Nucleus accumbens (tissue), 56 donors: ENCODE measurements around the gene LRRC8A.
A peak's percentile ranks its signal among the peaks of the same experiment; 100 is the strongest.

Experiments
- DNase-seq, 56 donors: peaks; one replicate each; lab custom pipeline; 2025; lab: John Stamatoyannopoulos, UW

Gene LRRC8A

DNA sequence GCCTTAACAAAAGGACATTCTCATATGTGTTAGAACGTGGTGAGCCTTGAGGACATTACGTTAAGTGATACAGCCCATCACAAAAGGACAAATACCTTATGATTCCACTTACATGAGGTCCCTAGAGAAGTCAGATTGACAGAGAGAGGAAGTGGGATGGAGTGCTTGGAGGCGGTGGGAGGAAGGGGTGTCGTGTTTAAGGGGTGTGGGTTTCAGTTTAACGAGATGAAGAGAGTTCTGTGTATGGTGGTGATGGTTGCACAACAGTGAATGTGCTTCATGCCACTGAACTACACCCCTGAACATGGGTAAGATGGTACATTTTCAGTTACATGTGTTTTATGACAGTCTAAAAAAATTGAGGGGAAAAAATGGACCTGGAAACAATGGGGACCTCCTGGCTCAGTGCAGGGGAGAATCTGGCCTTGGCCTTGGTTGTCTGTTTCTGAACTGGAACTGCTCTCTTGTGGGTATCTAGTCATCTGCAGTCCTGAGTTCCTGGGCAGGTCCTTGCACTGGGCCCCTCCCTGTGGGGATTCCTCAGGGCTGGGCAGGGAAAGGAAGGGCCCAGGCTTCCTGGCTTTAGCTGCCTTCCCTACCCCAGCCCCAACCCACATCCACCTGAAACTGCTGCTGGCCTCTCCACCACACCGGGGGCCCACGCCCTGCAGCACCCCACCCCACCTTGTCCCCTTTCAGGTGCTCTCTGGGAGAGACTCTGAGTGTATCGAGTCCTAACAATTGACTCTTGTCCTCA, 17.8 kb downstream of the LRRC8A start:
- no peak for DNase-seq

DNA sequence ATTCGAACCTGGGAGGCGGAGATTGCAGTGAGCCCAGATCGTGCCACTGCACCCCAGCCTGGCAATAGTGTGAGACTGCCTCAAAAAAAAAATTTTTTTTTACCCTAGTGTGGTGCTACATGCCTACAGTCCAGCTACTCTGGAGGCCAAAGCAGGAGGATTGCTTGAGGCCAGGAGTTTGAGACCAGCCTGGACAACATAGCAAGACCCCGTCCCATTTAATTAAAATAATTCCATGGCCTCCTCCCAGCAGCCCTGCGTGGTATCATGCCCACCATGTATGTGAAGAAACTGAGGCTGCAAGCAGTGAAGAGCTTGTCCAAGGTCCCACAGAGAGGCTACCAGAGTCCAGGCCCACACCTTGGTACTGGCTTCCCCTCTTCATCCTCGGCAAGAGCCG, 19.4 kb downstream of the LRRC8A start:
- no peak for DNase-seq

DNA sequence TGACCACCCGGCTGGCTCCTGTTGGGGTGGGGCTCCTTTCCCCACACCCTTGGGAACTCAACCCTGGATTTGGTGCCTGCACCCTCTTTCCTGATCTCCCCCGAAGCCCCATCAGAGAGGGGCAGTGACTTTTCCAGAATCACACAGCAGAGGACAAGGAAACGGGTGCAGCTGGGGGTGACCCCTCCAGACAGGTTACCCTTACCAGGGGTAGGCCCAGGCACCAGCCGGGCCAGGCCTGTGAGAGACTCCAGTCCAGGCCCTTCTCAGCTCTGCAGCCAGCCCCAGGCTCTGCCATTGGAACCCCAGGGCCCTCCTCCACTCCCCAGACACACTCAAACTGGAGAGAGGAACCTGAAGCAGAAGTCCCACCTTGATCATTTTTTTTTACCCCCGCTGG, 19.9 kb downstream of the LRRC8A start:
- DNase-seq: no peak

DNA sequence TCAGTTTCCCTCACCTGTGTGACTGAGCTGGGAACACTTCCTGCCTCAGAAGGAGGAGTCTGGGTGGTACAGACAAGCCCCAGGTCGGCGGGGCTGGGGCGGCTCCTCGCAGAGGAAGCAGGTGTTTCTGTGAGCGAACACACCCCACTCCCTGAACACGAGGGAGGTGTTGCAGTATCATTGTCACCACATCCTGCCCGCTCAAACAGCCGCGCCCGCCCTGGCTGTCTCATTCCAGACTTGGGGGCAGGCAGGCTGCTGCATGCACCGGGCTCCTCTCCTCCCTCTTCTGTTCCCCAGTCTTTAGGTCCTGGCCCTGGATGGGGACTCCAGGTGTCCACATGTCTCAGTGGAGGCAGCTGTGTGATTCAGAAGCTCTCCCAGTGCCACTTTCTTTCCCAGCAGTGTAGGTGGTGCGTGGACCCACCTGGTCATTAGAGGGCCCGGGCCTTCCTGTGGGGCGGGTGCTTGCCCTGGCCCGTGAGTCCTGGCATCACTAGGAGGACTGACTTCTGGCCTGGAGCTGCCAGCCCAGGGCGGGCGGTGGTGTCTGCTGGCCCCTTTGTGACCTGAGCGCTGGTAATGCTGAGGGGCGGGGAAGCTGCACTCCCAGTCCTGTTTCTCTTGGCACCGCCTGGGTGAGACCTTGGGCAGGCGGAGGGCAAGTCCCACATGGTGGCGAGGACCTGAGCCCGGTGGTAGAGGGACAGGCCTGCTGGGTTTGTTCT, 20.6 kb downstream of the LRRC8A start:
- peak in 13 of 56 donors; percentile 10 to 63 (median 28) for DNase-seq

DNA sequence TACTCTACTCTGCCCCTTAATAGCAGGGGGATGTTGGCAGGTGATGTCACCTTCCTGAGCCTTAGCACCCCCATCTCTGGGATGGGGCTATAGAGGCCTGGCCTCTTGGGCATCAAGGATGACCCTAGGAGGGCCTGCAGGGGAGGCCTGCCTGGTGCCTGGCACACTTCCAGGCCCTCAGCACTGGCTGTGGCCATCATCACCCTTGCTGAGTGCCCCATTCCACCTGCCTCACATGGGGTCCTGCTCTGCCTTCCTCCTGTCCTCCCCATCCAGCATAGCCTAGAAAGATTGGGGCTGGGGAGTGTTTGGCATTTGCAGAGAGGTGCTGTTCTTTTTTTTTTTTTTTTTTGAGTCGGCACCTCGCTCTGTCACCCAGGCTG, 21.1 kb downstream of the LRRC8A start:
- DNase-seq: no peak

DNA sequence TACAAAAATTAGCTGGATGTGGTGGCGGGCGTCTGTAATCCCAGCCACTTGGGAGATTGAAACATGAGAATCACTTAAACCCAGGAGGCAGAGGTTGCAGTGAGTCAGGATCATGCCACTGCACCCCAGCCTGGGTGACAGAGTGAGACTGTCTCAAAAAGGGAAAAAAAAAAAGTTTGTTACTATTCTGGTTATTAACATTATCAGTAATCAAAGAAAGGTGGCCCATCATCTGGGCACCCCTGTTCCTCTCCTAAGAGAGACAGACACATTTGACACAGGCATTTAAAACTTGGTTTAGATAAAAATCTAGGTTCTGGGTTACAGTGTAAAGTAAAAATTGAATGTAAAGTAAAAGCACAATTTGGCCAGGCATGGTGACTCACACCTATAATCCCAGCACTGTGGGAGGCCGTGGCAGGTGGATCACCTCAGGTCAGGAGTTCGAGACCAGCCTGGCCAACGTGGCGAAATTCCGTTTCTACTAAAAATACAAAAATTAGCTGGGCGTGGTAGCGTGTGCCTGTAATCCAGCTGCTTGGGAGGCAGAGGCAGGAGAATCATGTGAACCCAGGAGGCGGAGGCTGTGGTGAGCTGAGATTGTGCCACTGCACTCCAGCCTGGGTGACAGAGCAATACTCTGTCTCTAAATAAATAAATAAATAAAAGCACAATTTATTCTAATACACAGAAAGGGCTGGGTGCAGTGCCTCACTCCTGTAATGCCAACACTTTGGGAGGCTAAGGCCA, 22.1 kb downstream of the LRRC8A start:
- no peak for DNase-seq

DNA sequence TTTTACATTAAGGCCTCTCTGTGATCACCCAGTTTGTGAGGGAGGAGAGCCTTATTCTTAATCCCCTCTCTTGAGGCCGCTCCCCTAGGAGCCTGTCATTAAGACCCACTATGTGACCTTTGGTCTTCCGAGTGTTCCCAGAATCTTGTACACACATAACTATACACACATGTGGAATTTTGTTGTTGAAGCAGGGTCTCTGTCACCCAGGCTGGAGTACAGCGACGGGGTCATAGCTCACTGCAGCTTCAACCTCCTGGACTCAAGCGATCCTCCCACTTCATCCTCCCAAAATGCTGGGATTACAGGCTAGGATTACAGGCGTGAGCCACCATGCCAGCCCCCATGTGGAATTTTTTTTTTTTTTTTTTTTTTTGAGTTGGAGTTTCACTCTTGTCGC, 24.0 kb downstream of the LRRC8A start:
- DNase-seq: no peak

DNA sequence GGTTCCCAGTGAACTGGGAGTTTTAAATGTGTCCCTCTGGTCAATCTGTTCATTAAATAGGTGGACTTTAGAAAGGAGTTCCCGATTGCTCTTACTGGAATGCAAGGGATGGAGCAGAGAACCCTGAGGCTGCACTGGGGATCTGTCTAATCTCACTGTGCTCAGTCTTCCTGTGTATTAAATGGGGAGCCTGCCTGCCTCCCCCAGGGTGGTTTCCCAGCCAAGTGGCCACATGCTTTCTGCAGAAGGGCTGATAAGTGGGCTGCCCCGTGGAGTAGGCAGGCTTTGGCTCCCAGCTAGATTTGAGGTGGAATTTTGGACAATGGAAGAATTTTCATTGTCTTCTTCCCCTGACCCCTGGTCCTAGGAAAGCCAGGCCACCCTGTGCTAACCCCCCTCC, 24.8 kb downstream of the LRRC8A start:
- no peak for DNase-seq

DNA sequence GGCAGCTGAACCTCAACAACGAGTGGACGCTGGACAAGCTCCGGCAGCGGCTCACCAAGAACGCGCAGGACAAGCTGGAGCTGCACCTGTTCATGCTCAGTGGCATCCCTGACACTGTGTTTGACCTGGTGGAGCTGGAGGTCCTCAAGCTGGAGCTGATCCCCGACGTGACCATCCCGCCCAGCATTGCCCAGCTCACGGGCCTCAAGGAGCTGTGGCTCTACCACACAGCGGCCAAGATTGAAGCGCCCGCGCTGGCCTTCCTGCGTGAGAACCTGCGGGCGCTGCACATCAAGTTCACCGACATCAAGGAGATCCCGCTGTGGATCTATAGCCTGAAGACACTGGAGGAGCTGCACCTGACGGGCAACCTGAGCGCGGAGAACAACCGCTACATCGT, 26.4 kb downstream of the LRRC8A start:
- no peak for DNase-seq

DNA sequence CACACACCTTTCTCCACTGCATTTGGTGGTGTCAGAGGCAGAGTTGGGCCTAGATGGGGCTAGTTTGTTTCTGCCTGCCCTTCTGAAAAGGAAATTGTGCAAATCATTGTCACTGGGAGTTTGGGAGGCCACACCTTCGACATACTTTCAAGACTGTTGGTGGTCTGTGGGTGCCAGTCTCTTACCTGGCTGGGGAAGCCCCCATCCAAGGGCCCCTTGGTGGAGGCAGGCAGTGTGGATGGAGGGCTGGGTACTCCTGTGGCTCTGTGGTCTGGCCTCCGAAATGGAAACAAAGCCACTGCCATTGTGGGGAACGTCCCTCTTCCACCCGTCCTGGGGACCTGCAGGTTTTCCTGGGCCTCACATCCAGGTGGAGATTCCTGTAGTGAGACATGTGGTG, 27.9 kb downstream of the LRRC8A start:
- DNase-seq: no peak

DNA sequence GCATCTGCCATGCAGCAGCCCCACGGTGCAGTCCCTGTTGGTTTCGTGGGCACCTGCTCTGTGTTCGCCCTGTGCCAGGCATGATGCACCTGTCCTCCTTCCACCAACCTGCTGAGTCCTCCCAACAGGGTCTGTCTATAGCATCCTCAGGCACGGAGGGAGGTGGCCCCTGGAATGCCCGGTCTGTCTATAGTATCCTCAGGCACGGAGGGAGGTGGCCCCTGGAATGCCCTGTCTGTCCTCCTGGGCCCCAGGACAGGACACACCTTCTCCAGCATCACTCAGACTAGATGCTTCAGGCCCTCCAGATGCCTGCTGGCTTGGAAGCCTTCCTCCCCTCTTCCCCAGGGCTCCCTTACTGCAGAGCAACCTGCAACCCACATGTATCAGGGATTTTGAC, 29.0 kb downstream of the LRRC8A start:
- DNase-seq: no peak

DNA sequence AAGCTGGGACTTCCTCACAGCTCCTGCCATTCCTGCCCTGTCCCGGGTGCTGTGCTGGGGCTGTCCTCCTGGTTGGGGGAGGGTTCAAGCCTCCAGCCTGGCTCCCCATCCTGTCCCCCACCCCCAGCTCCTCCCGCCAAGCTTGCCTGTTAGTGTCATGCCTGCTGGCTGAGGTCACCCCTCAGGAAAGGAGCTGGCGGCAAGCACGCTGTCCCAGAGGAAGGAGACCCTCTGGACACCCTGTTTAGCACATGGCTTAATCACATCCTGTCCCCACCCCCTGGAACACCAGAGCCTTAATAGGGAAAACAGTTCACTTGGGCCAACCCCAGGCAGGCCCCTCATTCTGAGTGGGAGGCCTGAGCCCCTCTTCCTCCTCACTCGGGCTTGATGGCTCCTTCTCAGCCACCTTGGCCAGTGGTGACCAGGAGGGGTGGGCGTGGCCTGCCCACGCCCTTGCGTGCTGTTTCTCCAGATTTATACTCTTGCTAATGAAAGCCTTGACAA, 29.6 kb downstream of the LRRC8A start:
- peak in 4 of 56 donors; percentile 11 to 37 (median 23) for DNase-seq

DNA sequence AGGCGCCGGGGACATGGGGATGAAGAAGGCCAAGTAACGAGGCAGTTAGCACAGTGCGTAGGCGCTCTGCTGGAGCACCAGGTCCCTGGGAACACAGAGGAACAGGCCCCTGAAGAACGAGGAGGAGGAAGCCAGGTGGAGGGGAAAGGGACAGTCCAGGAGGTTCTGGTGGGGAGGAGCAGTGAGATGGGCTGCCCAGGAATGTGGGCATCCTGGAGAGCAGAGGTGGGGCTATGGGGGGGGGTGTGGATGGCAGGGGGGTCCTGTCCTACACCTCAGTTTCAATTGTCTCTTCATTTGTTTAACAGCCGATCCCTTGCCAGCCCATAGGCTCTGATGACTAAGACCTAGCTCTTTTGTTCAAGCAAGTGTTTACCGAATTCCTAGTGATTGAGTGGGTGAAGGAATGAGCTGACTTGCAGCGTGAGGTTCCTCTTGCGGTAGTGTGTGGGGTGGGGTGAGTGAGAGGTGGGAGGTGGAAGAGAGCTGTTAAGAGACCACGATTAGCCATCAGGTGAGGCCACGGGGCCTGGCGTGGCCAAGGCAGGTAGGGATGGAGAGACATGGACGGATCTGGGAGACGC, 30.4 kb downstream of the LRRC8A start:
- peak in 21 of 56 donors; percentile 16 to 67 (median 40) for DNase-seq

DNA sequence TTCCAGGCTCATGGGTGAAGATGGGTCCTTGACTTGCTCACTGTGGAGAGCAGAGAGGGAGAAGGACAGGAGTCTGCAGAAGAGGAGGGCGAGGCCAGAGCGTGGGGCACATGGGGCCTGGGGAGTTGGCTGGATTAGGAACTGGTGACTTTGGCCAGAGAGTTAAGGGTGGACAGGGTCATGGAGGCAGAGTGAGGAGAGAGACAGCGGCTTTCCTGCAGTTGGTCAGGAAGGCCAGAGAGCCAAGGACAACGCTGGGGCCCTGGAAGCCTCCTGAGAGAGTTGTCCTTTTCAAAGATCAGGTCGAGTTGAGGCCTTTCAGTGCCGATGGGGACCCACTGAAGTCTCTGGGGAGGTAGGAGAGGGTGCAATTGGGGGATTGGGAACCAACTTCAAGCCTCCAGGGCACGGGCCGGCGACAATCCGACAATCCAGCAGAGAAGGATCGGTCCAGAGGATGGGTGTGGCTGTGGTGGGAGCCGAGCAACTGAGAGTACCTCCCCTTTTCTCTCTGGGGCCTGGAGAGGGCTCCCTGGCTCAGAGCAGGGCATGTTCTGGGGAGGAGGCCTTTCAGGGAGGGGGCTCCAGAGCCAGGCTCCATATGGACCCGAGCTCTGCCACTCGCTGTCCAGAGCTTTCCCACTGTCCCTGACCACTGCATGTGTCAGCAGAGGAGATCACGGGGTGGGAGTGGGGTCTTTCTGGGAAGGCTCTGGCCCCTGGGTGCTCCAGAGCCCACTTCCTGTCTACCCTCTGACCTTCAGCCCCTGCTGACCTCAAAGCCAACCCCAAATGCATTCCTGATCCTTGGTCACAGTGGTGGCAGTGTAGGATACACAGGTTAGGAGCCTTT, 31.3 kb downstream of the LRRC8A start:
- DNase-seq: peak in 1 of 56 donors; percentile 34

DNA sequence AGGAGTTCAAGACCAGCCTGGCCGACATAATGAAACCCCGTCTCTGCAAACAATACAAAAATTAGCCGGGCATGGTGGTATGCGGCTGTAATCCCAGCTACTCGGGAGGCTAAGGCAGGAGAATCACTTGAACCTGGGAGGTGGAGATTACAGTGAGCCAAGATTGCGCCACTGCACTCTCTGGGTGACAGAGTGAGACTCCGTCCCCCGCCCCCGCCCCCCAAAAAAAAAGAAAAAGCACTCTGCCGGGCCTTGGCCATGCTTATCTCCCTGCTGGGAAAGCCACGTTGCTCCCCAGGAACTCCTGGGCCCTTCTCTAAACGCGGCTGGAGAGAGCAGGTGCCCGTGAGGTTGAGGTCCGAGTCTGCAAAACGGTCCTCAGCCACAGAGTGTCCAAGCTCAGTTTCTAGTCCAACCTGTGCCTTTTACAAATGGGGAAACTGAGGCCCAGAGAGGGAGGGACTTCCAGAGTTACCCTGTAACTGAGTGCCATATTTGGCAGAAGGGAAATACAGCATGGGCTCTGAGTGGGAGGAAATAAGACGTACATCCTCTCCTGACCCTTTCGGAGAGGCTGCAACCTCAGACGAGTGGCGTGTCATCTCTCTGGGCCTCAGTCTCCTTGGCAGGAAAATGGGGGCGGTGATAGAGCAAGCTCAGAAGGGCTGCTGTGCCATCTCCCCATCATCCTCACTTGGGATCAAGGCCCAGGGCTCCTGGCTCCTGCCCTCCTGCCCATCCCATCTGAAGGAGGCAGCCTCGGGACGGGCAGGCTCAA, 32.3 kb downstream of the LRRC8A start:
- no peak for DNase-seq

DNA sequence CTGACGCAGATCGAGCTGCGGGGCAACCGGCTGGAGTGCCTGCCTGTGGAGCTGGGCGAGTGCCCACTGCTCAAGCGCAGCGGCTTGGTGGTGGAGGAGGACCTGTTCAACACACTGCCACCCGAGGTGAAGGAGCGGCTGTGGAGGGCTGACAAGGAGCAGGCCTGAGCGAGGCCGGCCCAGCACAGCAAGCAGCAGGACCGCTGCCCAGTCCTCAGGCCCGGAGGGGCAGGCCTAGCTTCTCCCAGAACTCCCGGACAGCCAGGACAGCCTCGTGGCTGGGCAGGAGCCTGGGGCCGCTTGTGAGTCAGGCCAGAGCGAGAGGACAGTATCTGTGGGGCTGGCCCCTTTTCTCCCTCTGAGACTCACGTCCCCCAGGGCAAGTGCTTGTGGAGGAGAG, 34.3 kb downstream of the LRRC8A start:
- peak in 3 of 56 donors; percentile 14 to 56 (median 14) for DNase-seq

DNA sequence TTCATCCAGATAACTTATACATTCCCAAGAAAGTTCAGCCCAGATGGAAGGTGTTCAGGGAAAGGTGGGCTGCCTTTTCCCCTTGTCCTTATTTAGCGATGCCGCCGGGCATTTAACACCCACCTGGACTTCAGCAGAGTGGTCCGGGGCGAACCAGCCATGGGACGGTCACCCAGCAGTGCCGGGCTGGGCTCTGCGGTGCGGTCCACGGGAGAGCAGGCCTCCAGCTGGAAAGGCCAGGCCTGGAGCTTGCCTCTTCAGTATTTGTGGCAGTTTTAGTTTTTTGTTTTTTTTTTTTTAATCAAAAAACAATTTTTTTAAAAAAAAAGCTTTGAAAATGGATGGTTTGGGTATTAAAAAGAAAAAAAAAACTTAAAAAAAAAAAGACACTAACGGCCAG, 34.8 kb downstream of the LRRC8A start:
- DNase-seq: no peak

DNA sequence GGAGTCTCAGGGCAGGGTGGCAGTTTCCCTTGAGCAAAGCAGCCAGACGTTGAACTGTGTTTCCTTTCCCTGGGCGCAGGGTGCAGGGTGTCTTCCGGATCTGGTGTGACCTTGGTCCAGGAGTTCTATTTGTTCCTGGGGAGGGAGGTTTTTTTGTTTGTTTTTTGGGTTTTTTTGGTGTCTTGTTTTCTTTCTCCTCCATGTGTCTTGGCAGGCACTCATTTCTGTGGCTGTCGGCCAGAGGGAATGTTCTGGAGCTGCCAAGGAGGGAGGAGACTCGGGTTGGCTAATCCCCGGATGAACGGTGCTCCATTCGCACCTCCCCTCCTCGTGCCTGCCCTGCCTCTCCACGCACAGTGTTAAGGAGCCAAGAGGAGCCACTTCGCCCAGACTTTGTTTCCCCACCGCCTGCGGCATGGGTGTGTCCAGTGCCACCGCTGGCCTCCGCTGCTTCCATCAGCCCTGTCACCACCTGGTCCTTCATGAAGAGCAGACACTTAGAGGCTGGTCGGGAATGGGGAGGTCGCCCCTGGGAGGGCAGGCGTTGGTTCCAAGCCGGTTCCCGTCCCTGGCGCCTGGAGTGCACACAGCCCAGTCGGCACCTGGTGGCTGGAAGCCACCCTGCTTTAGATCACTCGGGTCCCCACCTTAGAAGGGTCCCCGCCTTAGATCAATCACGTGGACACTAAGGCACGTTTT, 35.4 kb downstream of the LRRC8A start:
- DNase-seq: peak in 44 of 56 donors; percentile 23 to 83 (median 52)
